ENCODE results near the gene TTC6. TPM values are rescaled to one million over a fixed set of nuclear protein-coding genes. Genes with fewer than 3 reads are reported as not detected.

Gene TTC6
- total RNA-seq, 1 experiment from 2014 or later = 0.14 TPM

DNA sequence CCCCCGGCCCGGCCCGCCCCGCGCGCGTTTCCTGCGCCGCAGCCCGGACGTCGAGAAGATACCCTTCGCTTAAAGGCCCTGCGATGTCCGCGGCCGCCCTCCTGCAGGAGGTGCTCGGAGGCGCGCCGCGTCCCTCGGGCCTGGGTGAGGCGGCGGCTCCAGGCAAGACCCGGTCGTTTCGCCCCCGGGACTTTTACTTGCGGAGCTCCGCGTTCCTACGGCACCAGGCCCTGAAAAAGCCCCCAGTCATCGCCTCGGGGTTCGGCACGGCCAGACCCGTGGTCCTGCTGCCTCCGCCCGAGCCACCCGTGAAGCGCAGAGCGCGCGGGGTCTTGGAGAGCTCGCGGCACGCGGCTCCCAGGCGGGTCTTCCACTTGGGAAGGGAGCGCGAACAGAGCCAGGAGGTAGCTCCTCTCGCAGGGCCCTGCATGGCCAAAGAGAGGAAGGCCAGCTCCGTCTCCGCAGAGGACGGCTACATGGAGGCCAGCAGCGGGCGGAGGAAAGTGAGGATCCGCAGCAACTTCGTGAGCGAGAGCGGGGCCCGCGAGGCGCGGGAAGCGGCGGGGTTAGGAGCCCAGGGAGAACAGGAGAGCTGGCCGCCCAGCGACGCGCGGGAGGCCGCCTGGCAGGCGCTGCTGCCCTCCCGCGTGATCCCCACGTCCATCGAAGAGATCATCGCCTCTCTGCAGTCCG lies 26.9 kb downstream of the TTC6 start:
- DNase-seq (ENCODE audit: low spot score) = no peak

- peak; percentile 57 for DNase-seq (ENCODE audit: low spot score)
Measured at GRCh38 chr14:37623426-37623951, 28.1 kb downstream of the TTC6 start.

GRCh38 chr14:37623971-37624370 lies 28.5 kb downstream of the TTC6 start:
- DNase-seq (ENCODE audit: low spot score) = no peak

GRCh38 chr14:37625597-37626595 lies 30.5 kb downstream of the TTC6 start:
- DNase-seq (ENCODE audit: low spot score) = no peak

DNA sequence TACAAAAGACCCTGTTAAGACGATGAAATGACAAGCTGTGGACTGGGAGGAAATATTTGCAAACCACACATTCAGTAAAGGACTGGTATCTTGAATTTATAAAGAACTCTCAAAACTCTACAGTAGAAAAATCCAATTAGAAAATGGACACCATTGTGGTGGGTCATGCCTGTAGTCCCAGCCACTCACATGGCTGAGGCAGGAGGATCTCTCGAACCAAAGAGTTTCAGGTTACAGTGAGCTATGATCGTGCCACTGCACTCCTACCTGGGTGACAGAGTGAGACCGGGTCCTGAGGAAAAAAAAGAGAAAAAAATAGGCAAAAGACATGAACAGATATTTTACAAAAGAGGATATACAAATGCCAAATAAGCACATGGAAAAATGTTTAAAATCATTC lies 41.9 kb downstream of the TTC6 start:
- DNase-seq (ENCODE audit: low spot score) = no peak

DNA sequence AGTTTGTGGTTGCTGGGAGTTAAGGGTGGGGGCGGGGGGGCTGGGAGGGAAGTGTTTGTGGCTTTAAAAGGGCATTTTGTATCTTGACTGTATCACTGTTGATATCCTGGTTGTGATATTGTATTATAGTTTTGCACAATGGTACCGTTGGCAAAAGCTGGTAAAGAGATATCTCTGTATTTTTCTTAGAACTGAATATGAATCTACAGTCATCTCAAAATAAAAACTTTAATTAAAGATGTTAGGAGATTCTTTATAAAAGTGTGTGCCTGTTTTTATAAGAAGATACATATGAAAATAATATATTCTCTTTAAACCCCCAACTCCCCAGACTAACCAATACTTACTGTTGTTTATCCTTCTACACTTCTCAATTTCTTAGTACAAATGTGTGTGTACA lies 43.2 kb downstream of the TTC6 start:
- DNase-seq (ENCODE audit: low spot score) = no peak

GRCh38 chr14:37641117-37641516 lies 45.7 kb downstream of the TTC6 start:
- no peak for DNase-seq (ENCODE audit: low spot score)

DNA sequence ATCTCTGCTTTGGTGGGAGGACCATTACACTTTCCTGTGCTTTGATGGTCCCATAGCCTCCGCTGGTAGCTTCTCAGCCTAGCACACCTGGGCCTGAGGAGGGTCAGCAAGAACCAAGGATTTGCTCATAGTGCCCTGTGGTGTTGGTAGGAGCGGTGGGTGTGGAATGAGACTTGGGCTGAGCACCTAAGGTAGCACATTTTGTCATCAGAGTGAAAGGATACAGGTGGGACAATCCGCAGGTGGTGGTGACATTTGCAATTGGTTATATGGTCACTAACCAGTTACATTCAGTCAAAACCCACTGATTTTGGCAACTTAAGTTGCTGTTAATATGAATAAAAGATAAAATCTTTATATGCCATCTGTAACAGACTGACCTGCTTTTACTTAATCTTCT lies 46.7 kb downstream of the TTC6 start:
- DNase-seq (ENCODE audit: low spot score) = no peak

DNA sequence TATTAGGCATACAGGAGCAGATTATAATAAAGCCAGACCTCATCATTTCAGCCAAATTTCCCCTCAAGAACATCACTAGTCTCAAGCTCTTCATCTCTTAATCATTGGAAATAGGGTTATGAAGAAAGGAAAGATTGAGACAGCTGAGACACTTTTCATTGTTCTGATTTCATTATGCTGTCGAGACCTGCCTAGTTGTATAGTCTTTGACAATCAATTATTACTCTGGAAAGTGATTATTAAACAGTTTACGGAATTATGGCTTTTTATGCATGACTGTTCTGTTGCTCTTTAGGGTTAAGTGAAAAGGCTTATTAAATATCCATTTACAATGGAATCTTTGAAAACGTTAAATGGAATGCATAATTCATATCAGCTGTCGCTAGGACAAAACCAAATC lies 48.3 kb downstream of the TTC6 start:
- no peak for DNase-seq (ENCODE audit: low spot score)

Other genes with a start within 250 kb of the TTC6 start
- 1.4 and 1.7 TPM in 2 replicates for gene FOXA1, start 380 bp upstream of the TTC6 start, total RNA-seq (2014; rRNA removed; shearing (Covaris generic))